Thoracic aorta (tissue), 2 donors: ENCODE results near the gene KRTAP26-1. TPM values are rescaled to one million over a fixed set of nuclear protein-coding genes. Genes with fewer than 3 reads are reported as not detected.

Experiments used
- ATAC-seq: fragments of 150-250 bp; one replicate; pipeline ENCODE4 v1.8.0; 2017; ENCODE audit warnings: low read depth; ENCODE audit not compliant: insufficient number of reproducible peaks, low FRiP score
- DNase-seq: peaks from one replicate; pipeline ENCODE4 v3.0.0-alpha.2; 2020; ENCODE audit warnings: low spot score
- H3K27ac ChIP-seq, 2 donors: fragments of 200-600 bp; sonication (generic); 1 replicate in 1 of 2; 2 replicates in 1 of 2; pipeline ENCODE4 v1.5.1; 2016; ENCODE audit warnings: mild to moderate bottlenecking in 2 of 2, moderate library complexity in 2 of 2
- H3K27me3 ChIP-seq: fragments of 200-600 bp; sonication (generic); replicated peaks from 2 replicates; pipeline ENCODE4 v1.6.0; 2016; ENCODE audit warnings: mild to moderate bottlenecking; ENCODE audit not compliant: insufficient read depth
- H3K36me3 ChIP-seq: fragments of 200-600 bp; sonication (generic); one replicate; pipeline ENCODE4 v1.5.1; 2016
- H3K4me1 ChIP-seq, 2 donors: fragments of 200-600 bp; sonication (generic); 1 replicate in 1 of 2; 2 replicates in 1 of 2; pipeline versions ENCODE4 v1.5.1 to v1.6.0; 2016; ENCODE audit warnings: low read depth in 2 of 2, mild to moderate bottlenecking in 1 of 2; ENCODE audit not compliant: control insufficient read depth in 1 of 2
- H3K4me3 ChIP-seq: fragments of 200-600 bp; sonication (generic); 2 replicates; pipeline ENCODE4 v1.5.1; 2016; ENCODE audit warnings: mild to moderate bottlenecking
- H3K9me3 ChIP-seq: fragments of 200-600 bp; sonication (generic); 2 replicates; pipeline ENCODE4 v1.5.1; 2016
- total RNA-seq, 2 donors: library from RNA; depleted of rRNA; stranded (reverse); fragments of >200 nt; gene quantifications; one replicate each; pipeline versions ENCODE4 v1.1.0 to v1.2.3, GENCODE V29; 2016
- TF ChIP-seq, protein P1 (sequence below): fragments of 200-600 bp; sonication (generic); IDR thresholded peaks from one replicate; pipeline ENCODE4 v1.5.1; 2019; ENCODE audit warnings: antibody characterized with exemption

Gene KRTAP26-1, protein sequence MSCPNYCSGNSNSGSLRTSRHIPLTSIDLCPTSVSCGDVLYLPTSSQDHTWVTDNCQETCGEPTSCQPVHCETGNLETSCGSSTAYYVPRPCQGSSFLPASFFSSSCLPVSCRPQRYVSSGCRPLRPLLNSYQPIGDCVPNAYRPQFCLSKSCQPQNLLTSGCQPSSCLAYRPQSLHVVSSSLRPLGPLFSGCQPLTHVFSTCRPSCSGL
- not detected for total RNA-seq

DNA sequence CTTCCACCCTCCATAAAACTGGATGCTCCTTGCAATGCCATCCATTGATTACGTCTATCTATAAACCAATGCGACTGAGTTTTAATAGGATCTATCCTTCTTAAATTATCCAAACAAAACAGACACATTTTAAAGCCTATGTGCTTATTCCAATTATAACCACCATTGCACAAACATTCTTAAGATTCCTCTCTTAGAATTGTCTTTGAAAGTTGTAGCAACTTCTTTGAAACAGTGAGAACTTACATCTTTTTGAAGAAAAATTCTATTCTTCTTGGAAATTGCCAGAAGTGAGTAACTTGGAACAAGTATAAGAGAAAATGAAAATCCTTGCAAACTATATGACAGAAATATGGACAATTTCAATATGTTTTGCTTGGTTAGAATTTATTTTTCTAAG, at the start of gene KRTAP26-1:
Gene KRTAP26-1, minus strand, starts transcription at position 101 of the 400 bp plus-strand sequence. CDS start 280 bp downstream, outside the sequence.
- Histone ChIP-seq H3K4me3 (no peak within 1 kb of the TSS), H3K4me1 (no peaks in the 10 kb centered on the region), H3K27me3 (no peaks in the 10 kb centered on the region), H3K9me3 (no peaks in the 10 kb centered on the region), H3K27ac (no peak within 1 kb of the TSS), H3K36me3 (no peaks in the 10 kb centered on the region)
- ATAC-seq: no peak
- TF ChIP-seq, protein P1, sequence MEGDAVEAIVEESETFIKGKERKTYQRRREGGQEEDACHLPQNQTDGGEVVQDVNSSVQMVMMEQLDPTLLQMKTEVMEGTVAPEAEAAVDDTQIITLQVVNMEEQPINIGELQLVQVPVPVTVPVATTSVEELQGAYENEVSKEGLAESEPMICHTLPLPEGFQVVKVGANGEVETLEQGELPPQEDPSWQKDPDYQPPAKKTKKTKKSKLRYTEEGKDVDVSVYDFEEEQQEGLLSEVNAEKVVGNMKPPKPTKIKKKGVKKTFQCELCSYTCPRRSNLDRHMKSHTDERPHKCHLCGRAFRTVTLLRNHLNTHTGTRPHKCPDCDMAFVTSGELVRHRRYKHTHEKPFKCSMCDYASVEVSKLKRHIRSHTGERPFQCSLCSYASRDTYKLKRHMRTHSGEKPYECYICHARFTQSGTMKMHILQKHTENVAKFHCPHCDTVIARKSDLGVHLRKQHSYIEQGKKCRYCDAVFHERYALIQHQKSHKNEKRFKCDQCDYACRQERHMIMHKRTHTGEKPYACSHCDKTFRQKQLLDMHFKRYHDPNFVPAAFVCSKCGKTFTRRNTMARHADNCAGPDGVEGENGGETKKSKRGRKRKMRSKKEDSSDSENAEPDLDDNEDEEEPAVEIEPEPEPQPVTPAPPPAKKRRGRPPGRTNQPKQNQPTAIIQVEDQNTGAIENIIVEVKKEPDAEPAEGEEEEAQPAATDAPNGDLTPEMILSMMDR: no peak
- DNase-seq: no peak

DNA sequence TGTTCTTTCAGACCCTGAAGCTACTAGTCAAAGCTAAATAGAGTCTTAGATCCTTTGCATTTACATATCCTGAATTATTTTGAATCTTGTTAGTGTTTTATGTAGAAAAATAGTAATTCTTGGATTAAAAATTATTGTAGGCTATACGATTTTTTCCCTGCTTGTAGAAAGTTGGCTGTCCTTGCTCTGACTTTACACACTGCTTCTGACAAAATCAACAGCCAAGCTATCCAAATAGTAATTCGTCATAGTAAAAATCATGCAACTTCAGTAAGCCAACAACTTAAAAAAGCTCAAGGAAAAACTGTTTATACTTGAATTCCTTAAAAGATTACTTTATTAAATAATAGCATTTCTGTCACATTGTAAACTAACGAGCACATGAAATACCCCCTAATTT, 35.8 kb upstream of the KRTAP26-1 start:
- Histone ChIP-seq H3K27me3 (no peaks in the 10 kb centered on the region), H3K4me3 (no peak overlapping the region), H3K36me3 (no peaks in the 10 kb centered on the region), H3K9me3 (no peaks in the 10 kb centered on the region), H3K27ac (no peak overlapping the region), H3K4me1 (peaks cover 0 to 5% of the 10 kb centered on the region in 2 donors)
- DNase-seq: no peak
- TF ChIP-seq, protein P1: no peak
- no peak for ATAC-seq

DNA sequence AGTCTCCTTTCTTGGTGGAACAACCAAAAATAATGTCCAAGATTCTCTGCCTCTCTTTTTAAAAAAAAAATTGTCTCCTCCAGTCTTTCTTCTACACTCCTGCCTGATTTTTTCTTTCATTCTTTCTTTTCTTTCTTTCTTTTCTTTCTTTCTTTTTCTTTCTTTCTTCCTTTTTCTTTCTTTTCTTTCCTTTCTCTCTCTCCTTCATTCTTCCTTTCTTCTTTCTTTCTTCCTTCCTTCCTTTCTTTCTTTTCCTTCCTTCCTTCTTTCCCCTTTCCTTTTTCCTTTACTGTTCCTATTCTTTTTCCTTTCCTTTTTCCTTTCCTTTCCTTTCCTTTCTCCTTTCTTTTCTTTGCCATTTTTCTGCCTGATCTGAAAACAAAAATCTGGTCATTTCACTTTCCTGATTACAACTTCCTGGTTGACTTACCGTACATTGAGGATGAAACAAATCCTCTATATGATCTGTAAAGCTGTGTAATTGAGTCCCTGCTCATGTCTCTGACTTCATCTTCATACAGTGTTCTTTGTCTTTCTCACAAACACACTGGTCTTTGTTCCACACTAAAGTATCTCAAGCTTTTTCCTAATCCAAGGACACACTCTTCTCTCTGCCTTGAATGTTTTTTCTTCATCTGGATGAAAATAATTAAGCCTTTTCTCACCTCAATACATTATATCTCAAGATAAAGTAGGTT, 34.3 kb upstream of the KRTAP26-1 start:
- Histone ChIP-seq H3K27me3 (no peaks in the 10 kb centered on the region), H3K36me3 (no peaks in the 10 kb centered on the region), H3K9me3 (no peaks in the 10 kb centered on the region), H3K27ac (no peak overlapping the region), H3K4me1 (peaks cover 0 to 5% of the 10 kb centered on the region in 2 donors), H3K4me3 (no peak overlapping the region)
- DNase-seq (no peak), ATAC-seq (no peak)
- TF ChIP-seq, protein P1: no peak

DNA sequence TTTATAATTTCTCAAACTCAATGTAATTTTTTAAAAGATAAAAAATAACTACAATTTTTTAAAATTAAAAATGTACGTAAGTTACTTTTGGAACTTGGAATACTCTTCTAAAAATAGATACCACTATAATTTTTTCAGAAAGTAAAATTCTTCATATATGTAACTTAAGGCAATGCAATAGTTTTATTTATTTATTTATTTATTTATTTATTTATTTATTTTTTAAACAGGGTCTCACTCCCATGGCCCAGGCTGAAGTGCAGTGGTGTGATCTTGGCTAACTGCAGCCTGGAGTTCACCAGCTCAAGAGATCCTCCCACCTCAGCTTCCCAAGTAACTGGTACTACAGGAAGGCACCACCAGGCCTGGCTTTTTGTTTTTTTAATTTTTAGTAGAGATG, 31.4 kb upstream of the KRTAP26-1 start:
- ATAC-seq: no peak
- no peak for DNase-seq
- Histone ChIP-seq H3K36me3 (no peaks in the 10 kb centered on the region), H3K4me1 (peaks cover 0 to 5% of the 10 kb centered on the region in 2 donors), H3K9me3 (no peaks in the 10 kb centered on the region), H3K27me3 (no peaks in the 10 kb centered on the region), H3K27ac (no peak overlapping the region), H3K4me3 (no peak overlapping the region)
- TF ChIP-seq, protein P1: no peak

DNA sequence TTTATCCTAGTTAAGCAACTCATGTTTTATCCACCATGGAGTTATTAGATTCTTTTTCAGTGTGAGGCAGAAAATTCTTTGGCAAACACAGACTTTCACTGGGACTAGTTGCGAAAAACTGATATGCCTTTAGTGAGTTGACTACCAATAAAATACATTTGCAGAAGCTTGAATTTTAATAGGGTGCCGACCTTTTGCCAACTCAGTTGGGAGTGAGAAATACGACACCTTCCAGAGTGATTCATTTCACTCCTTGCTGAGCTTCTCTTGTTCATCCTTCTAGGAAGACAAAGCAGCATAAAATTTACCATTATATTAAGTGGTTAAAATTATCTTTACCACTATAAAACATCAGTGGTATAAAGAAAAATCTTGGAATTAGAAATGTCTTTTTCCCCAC, 29.5 kb upstream of the KRTAP26-1 start:
- Histone ChIP-seq H3K9me3 (no peaks in the 10 kb centered on the region), H3K4me3 (no peak overlapping the region), H3K27ac (no peak overlapping the region), H3K4me1 (no peaks in the 10 kb centered on the region), H3K27me3 (no peaks in the 10 kb centered on the region), H3K36me3 (no peaks in the 10 kb centered on the region)
- DNase-seq: no peak
- TF ChIP-seq, protein P1: no peak
- no peak for ATAC-seq
